Activated naive CD4-positive, alpha-beta T cell treated with Interleukin-2 at 50 U/mL for 16 hours (primary cell): ENCODE results near the gene OR6J1.
"Not testable (repeated sequence)": the region's sequence is repeated elsewhere in the genome, so short reads cannot be mapped to it uniquely, and the experiment has no call there.

Experiments used
- DNase-seq: peaks from one replicate; pipeline ENCODE4 v3.0.0-alpha.2; 2020

The OR6J1 gene

DNA sequence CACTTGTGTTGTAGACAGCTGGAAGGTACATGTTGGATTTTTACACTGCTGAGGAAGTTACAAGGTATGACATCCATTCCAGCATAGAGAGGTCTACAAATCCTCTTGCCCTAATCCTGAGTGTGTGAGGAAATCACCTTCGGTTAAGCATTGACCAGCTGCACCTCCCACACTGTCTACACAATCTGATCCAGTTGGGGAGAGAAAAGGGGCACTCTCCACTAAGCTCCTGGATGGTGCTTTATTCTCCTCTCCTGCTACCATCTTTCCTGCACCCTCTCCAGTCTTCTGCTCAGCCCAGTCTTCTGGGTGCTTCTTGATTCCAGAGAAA lies at the start of gene OR6J1:
OR6J1 (minus strand) TSS at position 48 of the 331 bp plus-strand sequence. CDS start 9,541 bp downstream, outside the sequence.
- DNase-seq, result no peak

DNA sequence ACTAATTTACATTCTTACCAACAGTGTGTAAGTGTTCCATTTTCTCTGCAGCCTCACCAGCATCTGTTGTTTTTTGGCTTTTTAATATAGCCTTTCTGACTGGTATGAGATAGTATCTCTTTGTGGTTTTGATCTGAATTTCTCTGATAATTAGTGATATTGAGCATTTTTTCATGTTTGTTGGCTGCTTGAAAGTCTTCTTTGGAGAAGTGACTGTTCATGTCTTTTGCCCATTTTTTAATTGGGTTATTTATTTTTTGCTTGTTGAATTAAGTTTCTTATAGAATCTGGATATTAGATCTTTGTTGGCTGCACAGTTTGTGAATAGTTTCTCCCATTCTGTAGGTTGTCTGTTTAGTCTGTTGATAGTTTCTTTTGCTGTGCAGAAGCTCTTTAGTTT lies 48.0 kb upstream of the OR6J1 start:
- no peak for DNase-seq

DNA sequence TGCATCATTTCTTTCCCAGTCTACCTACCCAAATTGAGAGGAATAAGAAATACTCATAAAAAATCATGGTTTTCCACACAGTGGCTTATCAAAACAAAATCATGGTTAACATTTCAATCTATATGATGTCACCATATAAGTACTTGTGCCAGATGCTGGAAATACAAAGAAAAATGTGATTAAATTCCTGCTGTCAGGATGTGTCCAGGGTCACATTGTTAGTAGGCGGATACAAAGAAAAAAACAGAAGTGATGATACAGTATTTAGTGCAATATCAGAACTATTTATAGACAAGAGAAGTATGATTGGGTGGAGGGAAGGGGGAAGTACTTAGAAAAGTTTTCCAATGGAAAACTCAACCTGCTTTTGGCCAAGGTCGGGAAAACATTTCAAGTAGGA lies 47.0 kb upstream of the OR6J1 start:
- no peak for DNase-seq

DNA sequence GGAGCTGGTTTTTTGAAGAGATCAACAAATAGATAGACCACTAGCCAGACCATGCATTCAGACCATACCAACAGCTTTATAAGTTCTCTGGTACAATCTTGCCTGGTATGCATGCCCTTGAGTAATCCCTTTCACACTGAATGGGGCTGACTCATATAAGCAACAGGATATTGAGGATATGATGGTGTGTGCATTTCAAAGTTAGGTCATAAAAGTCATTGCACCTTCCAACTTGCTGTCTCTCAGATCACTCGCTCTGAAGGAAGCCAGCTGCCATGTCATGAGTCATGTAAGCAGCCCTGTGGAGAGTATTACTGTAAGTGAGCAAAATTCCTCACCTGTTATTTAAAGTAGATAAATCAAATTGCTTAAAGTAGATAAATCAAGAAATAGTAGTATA lies 45.0 kb upstream of the OR6J1 start:
- DNase-seq, result no peak

DNA sequence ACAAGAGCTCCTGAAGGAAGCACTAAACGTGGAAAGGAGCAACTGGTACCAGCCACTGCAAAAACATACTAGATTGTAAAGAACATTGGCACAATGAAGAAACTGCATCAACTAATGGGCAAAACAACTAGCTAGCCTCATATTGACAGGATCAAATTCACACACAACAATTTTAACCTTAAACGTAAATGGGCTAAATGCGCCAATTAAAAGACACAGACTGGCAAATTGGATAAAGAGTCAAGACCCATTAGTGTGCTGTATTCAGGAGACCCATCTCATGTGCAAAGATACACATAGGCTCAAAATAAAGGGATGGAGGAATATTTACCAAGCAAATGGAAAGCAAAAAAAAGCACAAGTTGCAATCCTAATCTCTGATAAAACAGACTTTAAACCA lies 43.8 kb upstream of the OR6J1 start:
- not testable (repeated sequence) for DNase-seq

DNA sequence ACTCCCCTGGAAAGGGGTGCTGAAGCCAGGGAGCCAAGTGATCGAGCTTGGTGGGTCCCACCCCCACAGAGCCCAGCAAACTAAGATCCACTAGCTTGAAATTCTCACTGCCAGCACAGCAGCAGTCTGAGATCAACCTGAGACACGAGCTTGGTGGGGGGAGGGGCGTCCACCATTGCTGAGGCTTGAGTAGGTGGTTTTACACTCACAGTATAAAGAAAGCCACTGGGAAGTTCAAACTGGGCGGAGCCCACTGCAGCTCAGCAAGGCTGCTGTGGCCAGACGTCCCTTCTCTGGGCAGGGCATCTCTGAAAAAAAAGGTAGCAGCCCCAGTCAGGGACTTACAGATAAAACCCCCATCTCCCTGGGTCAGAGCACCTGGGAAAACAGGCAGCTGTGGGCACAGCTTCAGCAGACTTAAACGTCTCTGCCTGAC lies 42.0 kb upstream of the OR6J1 start:
- DNase-seq, result not testable (repeated sequence)

DNA sequence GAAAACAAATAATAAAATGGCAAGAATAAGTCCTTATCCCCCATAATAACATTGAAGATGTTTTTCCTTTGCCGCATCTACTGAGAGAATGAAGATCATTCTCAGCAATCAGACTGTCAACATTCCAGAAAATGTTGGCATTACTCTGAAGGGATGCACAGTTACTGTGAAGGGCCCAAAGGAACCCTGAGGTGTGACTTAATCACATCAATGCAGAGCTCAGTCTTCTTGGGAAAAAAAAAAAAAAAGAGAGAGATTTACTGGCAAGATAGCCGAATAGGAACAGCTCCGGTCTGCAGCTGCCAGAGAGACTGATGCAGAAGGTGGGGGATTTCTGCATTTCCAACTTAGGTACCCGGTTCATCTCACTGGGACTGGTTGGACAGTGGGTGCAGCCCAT lies 41.3 kb upstream of the OR6J1 start:
- no peak for DNase-seq

DNA sequence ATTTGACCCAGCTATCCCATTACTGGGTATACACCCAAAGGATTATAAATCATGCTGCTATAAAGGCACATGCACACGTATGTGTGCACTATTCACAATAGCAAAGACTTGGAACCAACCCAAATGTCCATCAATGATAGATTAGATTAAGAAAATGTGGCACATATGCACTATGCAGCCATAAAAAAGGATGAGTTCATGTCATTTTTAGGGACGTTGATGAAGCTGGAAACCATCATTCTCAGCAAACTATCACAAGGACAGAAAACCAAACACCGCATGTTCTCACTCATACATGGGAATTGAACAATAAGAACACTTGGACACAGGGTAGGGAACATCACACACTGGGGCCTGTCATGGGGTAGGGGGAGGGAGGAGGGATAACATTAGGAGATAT lies 39.3 kb upstream of the OR6J1 start:
- not testable (repeated sequence) for DNase-seq

DNA sequence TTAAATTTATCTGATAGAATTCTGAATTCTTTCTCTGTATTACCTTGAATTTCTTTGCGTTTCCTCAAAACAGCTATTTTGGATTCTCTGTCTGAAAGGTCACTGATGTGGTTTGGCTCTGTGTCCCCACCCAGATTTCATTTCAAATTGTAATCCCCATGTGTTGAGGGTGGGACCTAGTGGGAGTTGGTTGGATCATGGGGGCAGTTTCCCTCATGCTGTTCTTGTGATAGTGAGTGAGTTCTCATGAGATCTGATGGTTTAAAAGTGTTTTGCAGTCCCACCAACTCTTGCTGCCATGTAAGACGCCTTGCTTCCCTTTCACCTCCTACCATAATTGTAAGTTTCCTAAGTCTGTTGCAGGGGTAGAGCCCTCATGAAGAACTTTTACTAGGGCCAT lies 34.1 kb upstream of the OR6J1 start:
- DNase-seq, result no peak

DNA sequence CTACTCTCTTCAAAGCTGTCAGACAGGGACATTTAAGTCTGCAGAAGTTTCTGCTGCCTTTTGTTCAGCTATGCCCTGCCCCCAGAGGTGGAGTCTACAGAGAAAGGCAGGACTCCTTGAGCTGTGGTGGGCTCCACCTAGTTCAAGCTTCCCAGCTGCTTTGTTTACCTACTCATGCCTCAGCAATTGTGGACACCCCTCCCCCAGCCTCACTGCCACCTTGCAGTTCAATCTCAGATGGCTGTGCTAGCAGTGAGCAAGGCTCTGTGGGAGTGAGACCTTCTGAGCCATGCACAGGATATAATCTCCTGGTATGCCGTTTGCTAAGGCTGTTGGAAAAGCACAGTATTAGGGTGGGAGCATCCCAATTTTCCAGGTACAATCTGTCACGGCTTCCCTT lies 33.4 kb upstream of the OR6J1 start:
- DNase-seq, result not testable (repeated sequence)

DNA sequence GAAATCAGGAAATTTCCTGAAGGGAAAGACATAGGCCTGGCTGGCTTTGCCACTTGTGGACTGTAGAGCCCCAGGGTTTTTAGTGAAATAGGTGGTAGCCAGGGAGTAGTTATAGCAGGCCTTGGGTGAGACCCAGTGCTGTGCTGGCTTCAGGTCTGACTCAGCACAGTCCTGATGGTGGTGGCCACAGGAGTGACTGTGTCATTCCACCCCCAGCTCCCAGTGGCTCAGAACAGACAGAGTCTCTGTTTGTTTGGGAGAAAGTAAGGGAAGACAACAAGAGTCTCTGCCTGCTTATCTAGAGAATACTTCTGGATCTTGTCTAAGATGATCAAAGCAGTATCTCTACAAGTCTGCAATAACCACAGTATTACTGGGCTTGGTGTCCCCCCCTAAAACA lies 27.5 kb upstream of the OR6J1 start:
- DNase-seq, result no peak

DNA sequence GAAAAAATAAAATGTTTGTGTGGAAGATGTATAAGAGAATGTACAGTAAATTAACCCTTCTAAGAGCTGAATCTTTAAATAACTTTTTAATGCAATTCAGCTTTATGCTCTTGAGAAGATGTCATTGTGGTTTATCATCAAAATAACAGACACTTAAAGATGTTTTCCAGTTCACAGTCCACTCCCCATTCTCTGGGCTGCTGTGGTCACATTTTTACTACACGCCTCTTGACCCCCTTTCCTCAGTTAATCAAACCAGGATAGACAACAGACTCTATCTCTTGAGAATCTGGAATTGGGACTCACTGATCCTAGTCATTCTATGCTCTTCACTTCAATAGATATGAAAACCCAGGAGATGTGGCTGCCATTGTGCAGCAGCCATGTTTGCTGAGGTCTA lies 24.7 kb upstream of the OR6J1 start:
- no peak for DNase-seq

DNA sequence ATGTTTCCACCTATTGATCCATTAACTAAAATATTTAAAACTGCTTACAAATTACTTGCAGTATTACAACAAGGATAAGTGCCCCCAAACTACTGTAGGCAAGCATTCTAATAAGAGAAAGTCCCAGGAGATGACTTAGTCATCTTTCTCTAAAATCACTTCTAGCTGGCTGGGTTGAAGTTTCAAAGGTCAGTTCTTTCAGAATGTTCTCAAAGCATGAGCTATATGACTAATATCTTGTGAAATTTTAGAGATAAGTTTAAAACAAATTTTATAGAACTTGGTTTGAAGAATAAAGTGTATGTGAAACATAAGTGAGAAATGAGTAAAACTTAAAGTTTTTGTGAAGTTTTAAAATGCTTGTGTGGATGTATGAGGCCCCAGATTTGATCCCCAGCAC lies 24.3 kb upstream of the OR6J1 start:
- no peak for DNase-seq

DNA sequence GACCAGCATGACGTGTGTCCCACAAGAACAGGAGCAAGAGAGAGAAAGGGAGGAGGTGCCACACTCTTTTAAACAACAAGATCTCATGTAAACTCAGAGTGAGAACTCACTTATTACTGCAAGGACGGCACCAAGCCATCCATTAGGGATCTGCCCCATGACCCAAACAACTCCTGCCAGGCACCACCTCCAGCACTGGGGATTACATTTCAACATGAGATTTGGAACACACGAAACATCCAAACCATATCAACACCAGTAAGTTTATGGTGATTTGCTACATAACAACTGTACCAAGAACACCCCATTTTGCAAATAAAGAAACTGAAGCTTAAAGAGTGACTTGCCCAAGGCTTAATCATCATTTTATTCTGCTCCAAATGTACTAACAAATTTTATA lies 23.7 kb upstream of the OR6J1 start:
- DNase-seq, result no peak

DNA sequence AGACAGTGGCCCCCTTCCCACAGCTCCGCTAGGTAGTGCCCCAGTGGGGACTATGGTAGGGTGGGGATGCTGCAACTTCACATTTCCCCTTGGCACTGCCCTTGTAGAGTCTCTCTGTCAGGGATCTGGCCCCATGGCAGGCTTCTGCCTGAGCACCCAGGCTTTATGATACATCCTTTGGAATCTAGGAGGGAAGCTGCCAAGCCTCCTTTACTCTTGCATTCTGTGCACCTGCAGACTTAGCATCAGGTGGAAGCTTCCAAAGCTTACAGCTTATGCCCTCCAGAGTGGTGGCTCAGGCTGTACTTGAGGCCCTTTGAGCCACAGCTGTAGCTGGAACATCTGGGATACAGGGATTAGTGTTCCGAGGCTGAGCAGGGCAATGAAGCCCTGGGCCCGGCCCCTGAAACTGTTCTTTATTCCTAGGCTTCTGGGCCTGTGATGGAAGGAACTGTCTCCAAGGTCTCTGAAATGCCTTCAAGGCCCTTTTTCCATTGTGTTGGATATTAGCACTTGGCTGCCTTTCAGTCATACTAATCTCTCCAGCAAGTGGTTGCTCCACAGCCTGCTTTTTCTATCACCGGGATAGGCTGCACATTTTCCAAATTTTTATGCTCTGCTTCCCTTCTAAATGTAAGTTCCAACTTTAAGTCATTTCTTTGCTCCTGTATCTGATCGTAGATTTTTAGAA lies 22.2 kb upstream of the OR6J1 start:
- DNase-seq, result no peak

DNA sequence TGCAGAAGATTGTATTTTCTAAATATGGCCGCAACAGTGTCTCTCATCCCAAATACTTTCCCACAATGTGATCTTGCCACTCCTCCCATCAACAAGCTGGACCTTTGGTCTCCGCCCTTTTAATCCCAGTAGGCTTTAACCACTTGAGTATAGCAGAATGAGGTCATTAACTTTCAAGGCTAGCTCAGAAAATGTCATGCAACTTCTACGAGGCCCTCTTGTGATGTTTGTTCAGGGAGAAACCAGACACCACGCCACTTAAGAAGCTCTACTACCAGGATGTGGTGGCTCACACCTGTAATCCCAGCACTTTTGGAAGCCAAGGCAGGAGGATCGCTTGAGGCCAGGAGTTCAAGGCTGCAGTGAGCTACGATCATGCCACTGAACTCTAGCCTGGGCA lies 20.1 kb upstream of the OR6J1 start:
- no peak for DNase-seq

DNA sequence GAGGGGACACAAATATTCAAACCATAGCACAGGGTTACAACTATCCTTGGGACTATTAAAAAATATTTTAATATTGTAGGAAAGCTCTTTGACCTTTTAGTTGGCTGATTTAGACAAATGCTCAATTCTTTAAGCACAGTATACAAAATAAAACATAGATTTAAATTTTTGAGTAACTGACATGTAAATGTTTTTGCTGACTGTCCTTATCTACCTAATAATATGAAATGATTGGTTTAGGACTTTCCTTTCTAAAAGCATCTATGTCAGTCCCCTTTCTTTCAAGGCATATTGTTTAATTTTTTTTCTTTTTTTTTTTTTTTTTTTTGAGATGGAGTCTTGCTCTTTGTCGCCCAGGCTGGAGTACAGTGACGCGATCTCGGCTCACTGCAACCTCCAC lies 16.5 kb upstream of the OR6J1 start:
- DNase-seq, result no peak

DNA sequence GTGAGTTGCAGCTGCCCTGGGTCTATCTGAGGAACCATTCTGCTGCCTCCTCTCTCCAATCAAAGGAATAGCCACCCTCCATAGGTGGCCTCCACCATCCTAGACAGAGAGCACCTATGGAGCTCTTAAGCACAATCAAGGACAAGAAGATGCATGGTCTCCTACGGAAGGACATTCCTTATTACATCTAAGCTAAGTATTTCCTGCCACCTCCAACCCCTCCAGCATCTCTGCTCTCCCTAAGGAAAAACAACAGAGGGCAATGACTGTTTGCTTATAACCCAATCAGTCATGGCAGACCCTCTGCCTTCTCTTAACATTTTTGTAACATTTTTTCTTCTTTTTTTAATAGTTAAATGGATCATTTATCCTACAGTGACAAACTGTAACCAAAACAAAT lies 14.8 kb upstream of the OR6J1 start:
- DNase-seq, result no peak

DNA sequence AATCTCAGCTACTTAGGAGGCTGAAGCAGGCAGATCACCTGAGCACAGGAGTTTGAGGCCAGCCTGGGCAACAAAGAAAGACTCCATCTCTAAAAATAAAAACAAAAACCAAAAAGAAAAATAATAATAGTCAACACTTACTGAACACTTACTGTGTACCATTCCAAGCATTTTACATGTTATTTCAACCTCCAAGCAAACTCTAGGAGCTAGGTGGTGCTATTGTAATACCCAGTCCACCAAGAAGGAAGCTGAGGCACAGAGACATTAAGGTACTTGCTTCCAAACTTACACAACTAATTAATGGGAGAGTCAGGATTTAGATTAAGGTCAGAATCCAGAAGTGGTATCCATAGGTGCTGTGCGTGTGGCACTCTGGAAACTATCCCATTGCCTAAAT lies 13.7 kb upstream of the OR6J1 start:
- no peak for DNase-seq

DNA sequence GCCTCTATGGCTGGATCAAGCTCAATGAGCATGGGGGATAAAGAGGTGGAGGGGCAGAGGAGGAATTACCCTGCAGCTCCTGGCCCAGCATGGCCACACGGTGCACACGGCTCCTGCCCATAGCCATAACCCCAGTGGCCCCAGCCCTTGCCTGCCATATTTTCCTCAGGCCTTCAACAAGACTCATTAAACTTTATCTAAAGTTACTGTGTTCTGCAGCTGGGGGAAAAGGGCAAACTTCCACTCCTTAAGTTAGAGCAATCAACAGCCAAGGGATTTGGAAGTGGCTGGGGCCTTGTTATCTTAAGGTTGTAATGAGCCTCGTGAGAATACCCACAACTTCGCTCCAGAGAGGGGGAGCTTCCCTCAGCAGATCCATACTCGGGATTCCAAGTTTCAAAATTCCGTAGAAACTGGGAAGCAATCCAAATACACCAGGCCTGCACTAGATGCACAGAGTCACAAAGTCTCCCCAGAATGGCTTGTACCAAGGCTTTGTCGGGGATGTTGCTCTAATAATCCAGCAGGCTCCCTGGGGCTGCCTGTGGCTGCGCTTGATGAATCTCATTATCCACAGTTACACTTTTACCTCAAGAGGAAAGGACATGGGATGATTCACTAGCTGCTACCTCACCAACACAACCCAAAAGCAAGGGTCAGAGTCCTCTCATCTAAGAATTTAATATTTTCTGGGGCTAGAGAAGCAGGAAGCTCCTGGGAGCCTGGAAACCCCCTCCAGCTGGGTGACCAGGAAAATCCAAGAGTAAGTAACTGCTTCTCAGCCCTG lies 13.0 kb upstream of the OR6J1 start:
- no peak for DNase-seq

DNA sequence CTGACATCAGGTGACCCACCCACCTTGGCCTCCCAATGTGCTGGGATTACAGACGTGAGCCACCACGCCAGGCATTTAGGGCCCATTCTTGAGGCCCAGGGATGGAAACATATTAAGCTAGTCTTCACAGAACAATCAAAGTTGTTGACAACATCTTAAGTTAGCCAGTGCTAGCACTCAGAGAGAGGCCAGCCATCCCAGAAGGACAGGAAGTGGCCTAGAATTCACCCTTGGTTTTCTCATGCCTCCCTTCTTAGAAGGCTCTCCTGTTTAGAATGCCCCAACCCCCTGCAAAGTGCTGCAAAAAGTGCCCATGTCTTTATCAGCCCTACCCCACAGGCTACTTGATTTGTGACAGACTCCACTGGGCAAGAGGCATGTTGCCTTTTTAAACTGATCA lies 12.1 kb upstream of the OR6J1 start:
- no peak for DNase-seq

DNA sequence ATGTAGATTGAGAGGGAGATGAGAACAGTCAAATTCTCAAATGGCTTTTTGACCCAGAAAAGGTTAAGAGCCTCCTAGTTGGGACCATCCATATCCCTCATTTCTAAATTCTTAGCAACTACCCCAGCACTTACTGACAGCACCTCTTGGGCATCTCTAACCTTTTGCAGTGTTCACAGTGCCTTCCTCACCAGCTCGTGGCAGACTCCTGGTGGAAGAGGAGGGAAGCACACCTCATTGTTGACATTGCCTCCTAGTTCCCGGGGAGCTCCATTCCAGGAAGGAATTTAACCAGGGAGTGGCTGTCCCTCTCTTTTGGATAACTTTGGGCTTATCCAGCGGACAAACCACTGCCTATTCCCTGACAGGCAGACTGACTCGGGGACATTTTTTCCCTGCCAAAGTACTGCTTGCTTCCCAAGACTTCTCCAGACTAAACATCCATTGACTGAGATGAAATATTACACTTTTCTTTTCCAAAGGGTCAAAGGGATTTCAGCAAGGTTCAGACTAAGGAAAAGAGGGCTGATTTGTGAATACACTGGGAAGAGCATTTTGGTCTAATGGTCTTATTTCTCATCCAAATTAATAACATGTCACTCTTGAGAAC lies 9.0 kb upstream of the OR6J1 start:
- peak; percentile 53 for DNase-seq

DNA sequence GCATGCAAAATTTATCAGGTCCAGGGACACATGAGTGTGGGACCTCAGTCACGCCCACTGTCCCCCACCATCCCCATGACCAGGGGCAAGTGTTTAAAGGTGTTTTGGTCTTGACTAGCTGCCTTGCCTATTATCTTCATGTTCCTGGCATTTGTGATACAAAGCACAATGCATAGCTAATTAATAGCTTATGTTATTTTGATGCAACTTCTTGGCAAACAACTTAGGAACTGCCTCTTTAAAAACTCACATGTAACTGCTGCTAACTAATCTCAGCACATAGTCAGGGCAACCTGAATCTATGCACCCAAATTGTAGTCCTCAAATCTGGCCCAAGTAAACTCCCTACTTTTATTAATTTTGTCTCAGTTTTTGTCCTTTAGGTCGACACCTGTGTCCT lies 7.4 kb upstream of the OR6J1 start:
- DNase-seq, result no peak

DNA sequence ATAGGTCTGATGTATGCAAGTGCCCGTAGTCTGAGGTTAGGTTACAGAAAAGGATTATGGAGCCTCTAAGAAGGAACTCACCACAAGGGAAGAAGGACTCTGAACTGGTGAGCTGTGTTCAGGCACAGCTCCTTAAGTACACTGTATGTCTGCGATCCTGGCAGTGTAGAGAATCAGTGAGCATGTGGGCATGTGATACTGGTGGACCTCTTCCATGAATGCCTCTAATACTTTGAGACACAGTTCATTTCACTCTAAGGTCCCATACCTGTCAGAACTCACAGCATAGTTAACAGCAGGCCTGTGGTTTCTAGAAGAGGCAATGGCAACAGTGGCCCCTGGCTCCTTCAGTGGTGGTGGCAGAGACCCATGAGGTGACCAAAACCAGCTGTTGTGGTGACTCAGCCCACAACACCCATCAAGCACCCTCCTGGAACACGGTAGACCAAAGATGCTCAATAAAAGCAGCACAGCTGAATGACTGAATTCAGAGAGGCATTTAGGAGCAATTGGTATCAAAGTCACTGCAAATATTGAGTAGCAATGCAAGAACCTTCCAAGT lies 6.9 kb upstream of the OR6J1 start:
- DNase-seq, result no peak
